ENCODE results near the gene RFPL3.

GRCh38 chr22:32396255-32396654, 38.6 kb downstream of the RFPL3 start:
- TF ChIP-seq CREB5 (CRISPR knock-in tag; IDR thresholded peaks at IDR 0.05; ENCODE audit: low read depth) (no peak), ZFP3 (CRISPR knock-in tag; IDR thresholded peaks at IDR 0.05) (no peak), ZFP30 (CRISPR knock-in tag; IDR thresholded peaks at IDR 0.05) (no peak), PATZ1 (CRISPR knock-in tag; IDR thresholded peaks at IDR 0.05; ENCODE audit: borderline replicate concordance) (no peak), GLIS3 (CRISPR knock-in tag; IDR thresholded peaks at IDR 0.05) (no peak), ZC3H10 (CRISPR knock-in tag; IDR thresholded peaks at IDR 0.05) (no peak), SNAI2 (CRISPR knock-in tag; IDR thresholded peaks at IDR 0.05) (no peak), ZNF70 (CRISPR knock-in tag; IDR thresholded peaks at IDR 0.05) (no peak), TOX (CRISPR knock-in tag; IDR thresholded peaks at IDR 0.05; ENCODE audit: borderline replicate concordance) (no peak), ISL1 (CRISPR knock-in tag; IDR thresholded peaks at IDR 0.05) (no peak), TSHZ2 (CRISPR knock-in tag; IDR thresholded peaks at IDR 0.05) (no peak)

Data from SK-N-SH treated with all-trans-retinoic acid at 6 μM for 48 hours (cell line).